Measurements from ENCODE around the gene LDLRAD4. TPM values are rescaled to one million over a fixed set of nuclear protein-coding genes. Genes with fewer than 3 reads are reported as not detected.

The LDLRAD4 gene
- total and polyA plus RNA-seq, 2 donors (not counting 1 experiment from before 2014, with no cell fraction given): 13.9 to 35.7 TPM

DNA sequence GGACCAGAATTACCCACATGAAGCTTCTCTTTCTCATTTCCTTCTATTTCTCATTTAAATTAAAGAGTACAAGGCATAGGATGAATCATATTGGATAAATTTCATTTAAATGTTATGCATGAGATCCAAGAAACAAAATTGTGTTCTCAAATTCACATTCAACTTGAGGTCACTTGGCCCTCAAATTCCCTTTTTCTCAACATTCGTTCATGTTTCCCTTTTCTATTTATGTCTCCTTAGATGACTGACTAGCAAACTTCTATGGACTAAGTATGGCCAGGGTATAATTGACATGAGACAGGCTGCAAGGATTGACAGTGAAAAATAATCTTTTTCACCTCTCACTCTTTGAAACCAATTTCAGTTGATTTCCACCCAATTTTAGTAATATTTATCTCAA lies 4.0 kb upstream of the LDLRAD4 start:
- peaks cover 0 to 47% (median 18%) of the 10 kb centered on the region in 4 experiments for H3K27me3 ChIP-seq (replicated peaks in 1 of 4; ENCODE audit: control extremely low read depth in 1 of 4, control insufficient read depth in 3 of 4, insufficient read depth in 4 of 4, low read length in 3 of 4)
- H3K9me3 ChIP-seq (ENCODE audit: control extremely low read depth in 1 of 3, control insufficient read depth in 2 of 3, insufficient read depth in 1 of 3, low read length in 2 of 3): no peaks in the 10 kb centered on the region
- no CpG with 5 or more reads among the region's 1 CpG for WGBS (ENCODE audit: insufficient coverage)
- no peaks in the 10 kb centered on the region for H3K36me3 ChIP-seq (replicated peaks in 1 of 2; ENCODE audit: control extremely low read depth in 1 of 2, control insufficient read depth in 1 of 2, extremely low read depth in 1 of 2, insufficient read depth in 2 of 2, low read length in 1 of 2)
- Mint-ChIP-seq H3K9me3 (ENCODE audit: insufficient read depth) (no peaks in the 10 kb centered on the region), H3K27ac (no peak overlapping the region), H3K27me3 (peaks cover 46% of the 10 kb centered on the region), H3K4me3 (no peak overlapping the region), H3K4me1 (peaks cover 17% of the 10 kb centered on the region)
- no peak for DNase-seq
- intact Hi-C loops (cut with micrococcal nuclease): no loop called here
- ChIA-PET CTCF (no interaction called here), POLR2A (no interaction called here)
- H3K4me2 ChIP-seq (replicated peaks; ENCODE audit: low read depth, low read length, poor library complexity, severe bottlenecking): no peak overlapping the region
- no peak overlapping the region for H3K9ac ChIP-seq (ENCODE audit: low read length)
- H2AFZ ChIP-seq (ENCODE audit: insufficient read depth, low read depth, low read length, poor library complexity, severe bottlenecking): no peak overlapping the region
- no peaks in the 10 kb centered on the region for H3K79me2 ChIP-seq (ENCODE audit: control insufficient read depth, insufficient read depth, low read length)
- H3K4me3 ChIP-seq (ENCODE audit: control extremely low read depth in 1 of 5, extremely low read depth in 1 of 5, insufficient read depth in 1 of 5, low read depth in 2 of 5, low read length in 4 of 5): no peak overlapping the region
- TF ChIP-seq, protein P1, sequence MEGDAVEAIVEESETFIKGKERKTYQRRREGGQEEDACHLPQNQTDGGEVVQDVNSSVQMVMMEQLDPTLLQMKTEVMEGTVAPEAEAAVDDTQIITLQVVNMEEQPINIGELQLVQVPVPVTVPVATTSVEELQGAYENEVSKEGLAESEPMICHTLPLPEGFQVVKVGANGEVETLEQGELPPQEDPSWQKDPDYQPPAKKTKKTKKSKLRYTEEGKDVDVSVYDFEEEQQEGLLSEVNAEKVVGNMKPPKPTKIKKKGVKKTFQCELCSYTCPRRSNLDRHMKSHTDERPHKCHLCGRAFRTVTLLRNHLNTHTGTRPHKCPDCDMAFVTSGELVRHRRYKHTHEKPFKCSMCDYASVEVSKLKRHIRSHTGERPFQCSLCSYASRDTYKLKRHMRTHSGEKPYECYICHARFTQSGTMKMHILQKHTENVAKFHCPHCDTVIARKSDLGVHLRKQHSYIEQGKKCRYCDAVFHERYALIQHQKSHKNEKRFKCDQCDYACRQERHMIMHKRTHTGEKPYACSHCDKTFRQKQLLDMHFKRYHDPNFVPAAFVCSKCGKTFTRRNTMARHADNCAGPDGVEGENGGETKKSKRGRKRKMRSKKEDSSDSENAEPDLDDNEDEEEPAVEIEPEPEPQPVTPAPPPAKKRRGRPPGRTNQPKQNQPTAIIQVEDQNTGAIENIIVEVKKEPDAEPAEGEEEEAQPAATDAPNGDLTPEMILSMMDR (IDR thresholded peaks at IDR 0.05): no peak
- no peak for TF ChIP-seq EZH2 (IDR thresholded peaks at IDR 0.05; ENCODE audit: borderline replicate concordance, insufficient read depth, low read depth, low read length, poor library complexity, severe bottlenecking)
- no peak overlapping the region for H3K27ac ChIP-seq (ENCODE audit: low read length in 2 of 2)
- no peak for ATAC-seq (ENCODE audit: low read depth)
- H4K20me1 ChIP-seq (ENCODE audit: control insufficient read depth, insufficient read depth, low read length, poor library complexity, severe bottlenecking): no peaks in the 10 kb centered on the region
- peaks cover 20 to 24% of the 10 kb centered on the region in 2 donors for H3K4me1 ChIP-seq (ENCODE audit: control insufficient read depth in 2 of 2, insufficient read depth in 2 of 2, low read length in 2 of 2)

GRCh38 chr18:13216092-13216582 lies 2.4 kb upstream of the LDLRAD4 start:
- ATAC-seq (ENCODE audit: low read depth) (peak; percentile 39), DNase-seq (peak; percentile 69)
- Histone ChIP-seq H3K36me3 (replicated peaks in 1 of 2; ENCODE audit: control extremely low read depth in 1 of 2, control insufficient read depth in 1 of 2, extremely low read depth in 1 of 2, insufficient read depth in 2 of 2, low read length in 1 of 2) (no peaks in the 10 kb centered on the region), H3K9me3 (ENCODE audit: control extremely low read depth in 1 of 3, control insufficient read depth in 2 of 3, insufficient read depth in 1 of 3, low read length in 2 of 3) (no peaks in the 10 kb centered on the region), H3K4me1 (ENCODE audit: control insufficient read depth in 2 of 2, insufficient read depth in 2 of 2, low read length in 2 of 2) (peaks cover 20 to 24% of the 10 kb centered on the region in 2 donors), H3K27ac (ENCODE audit: low read length in 2 of 2) (no peak overlapping the region), H2AFZ (ENCODE audit: insufficient read depth, low read depth, low read length, poor library complexity, severe bottlenecking) (no peak overlapping the region), H3K27me3 (replicated peaks in 1 of 4; ENCODE audit: control extremely low read depth in 1 of 4, control insufficient read depth in 3 of 4, insufficient read depth in 4 of 4, low read length in 3 of 4) (peaks cover 0 to 52% (median 21%) of the 10 kb centered on the region in 4 experiments), H3K79me2 (ENCODE audit: control insufficient read depth, insufficient read depth, low read length) (no peaks in the 10 kb centered on the region), H3K4me2 (replicated peaks; ENCODE audit: low read depth, low read length, poor library complexity, severe bottlenecking) (peak overlapping the region; percentile 92), H3K4me3 (ENCODE audit: control extremely low read depth in 1 of 5, extremely low read depth in 1 of 5, insufficient read depth in 1 of 5, low read depth in 2 of 5, low read length in 4 of 5) (no peak overlapping the region), H4K20me1 (ENCODE audit: control insufficient read depth, insufficient read depth, low read length, poor library complexity, severe bottlenecking) (no peaks in the 10 kb centered on the region), H3K9ac (ENCODE audit: low read length) (no peak overlapping the region)
- H3K27me3 Mint-ChIP-seq: peaks cover 60% of the 10 kb centered on the region
- POLR2A ChIA-PET: no interaction called here
- CTCF ChIA-PET: interaction anchor here (0.8 to 2.9 kb wide), 17 partner anchors 57 to 871 kb away, joined by 3 to 22 read pairs (median 4); partner anchors contain the start of genes FAM210A and RNMT
- H3K4me3 Mint-ChIP-seq: peak overlapping the region; percentile 93
- intact Hi-C loops (cut with micrococcal nuclease): loop anchor here (1.0 kb wide), 2 partner anchors 315 to 414 kb away; no protein-coding TSS in a partner anchor
- H3K4me1 Mint-ChIP-seq: peaks cover 19% of the 10 kb centered on the region
- WGBS (ENCODE audit: insufficient coverage): 8% methylated on average over 4 of the region's 8 CpGs
- H3K27ac Mint-ChIP-seq: peak overlapping the region; percentile 27
- H3K9me3 Mint-ChIP-seq (ENCODE audit: insufficient read depth): no peaks in the 10 kb centered on the region
- TF ChIP-seq, protein P1 (IDR thresholded peaks at IDR 0.05): peak; percentile 43
- no peak for TF ChIP-seq EZH2 (IDR thresholded peaks at IDR 0.05; ENCODE audit: borderline replicate concordance, insufficient read depth, low read depth, low read length, poor library complexity, severe bottlenecking)
